ENCODE data around the gene TROAP.
A peak's percentile ranks its signal among the peaks of the same experiment; 100 is the strongest.
"Not testable (repeated sequence)": the region's sequence is repeated elsewhere in the genome, so short reads cannot be mapped to it uniquely, and the experiment has no call there.

Gene TROAP

GRCh38 chr12:49322708-49323523 lies at the start of gene TROAP:
Gene TROAP, plus strand, starts transcription at chr12:49323255. Its CDS starts 354 bp downstream, at chr12:49323609.
- peak; percentile 98 for DNase-seq (ENCODE audit: low spot score)
- TF ChIP-seq, protein P1, sequence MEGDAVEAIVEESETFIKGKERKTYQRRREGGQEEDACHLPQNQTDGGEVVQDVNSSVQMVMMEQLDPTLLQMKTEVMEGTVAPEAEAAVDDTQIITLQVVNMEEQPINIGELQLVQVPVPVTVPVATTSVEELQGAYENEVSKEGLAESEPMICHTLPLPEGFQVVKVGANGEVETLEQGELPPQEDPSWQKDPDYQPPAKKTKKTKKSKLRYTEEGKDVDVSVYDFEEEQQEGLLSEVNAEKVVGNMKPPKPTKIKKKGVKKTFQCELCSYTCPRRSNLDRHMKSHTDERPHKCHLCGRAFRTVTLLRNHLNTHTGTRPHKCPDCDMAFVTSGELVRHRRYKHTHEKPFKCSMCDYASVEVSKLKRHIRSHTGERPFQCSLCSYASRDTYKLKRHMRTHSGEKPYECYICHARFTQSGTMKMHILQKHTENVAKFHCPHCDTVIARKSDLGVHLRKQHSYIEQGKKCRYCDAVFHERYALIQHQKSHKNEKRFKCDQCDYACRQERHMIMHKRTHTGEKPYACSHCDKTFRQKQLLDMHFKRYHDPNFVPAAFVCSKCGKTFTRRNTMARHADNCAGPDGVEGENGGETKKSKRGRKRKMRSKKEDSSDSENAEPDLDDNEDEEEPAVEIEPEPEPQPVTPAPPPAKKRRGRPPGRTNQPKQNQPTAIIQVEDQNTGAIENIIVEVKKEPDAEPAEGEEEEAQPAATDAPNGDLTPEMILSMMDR (IDR thresholded peaks at IDR 0.05; ENCODE audit: extremely low read depth, missing control alignments): no peak

DNA sequence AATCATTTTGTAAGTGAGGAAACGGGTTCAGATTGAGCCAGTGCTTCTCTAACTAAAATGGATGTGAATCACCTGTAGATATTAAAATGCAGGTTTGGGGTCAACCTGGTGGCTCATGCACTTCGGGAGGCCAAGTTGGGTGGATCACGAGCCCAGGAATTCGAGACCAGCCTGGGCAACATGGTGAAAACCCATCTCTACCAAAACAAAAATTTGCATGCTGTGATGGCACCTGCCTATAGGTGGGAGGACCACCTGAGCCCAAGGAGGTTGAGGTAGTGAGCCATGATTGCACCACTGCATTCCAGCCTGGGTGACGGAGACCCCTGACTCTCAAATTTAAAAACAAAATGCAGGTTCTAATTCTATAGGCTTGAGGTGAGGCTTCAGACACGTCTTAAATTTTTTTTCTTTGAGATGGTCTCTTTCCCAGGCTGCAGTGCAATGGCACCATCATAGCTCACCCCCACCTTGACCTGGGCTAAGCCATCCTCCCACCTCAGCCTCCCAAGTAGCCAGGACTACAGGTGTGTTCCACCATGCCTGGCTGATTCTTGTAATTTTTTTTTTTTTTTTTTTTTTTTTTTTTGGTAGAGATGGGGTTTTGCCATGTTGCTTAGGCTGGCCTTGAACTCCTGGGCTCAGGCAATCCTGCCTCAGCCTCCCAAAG lies 49.2 kb upstream of the TROAP start:
- TF ChIP-seq, protein P1 (IDR thresholded peaks at IDR 0.05; ENCODE audit: extremely low read depth, missing control alignments): no peak
- no peak for DNase-seq (ENCODE audit: low spot score)

DNA sequence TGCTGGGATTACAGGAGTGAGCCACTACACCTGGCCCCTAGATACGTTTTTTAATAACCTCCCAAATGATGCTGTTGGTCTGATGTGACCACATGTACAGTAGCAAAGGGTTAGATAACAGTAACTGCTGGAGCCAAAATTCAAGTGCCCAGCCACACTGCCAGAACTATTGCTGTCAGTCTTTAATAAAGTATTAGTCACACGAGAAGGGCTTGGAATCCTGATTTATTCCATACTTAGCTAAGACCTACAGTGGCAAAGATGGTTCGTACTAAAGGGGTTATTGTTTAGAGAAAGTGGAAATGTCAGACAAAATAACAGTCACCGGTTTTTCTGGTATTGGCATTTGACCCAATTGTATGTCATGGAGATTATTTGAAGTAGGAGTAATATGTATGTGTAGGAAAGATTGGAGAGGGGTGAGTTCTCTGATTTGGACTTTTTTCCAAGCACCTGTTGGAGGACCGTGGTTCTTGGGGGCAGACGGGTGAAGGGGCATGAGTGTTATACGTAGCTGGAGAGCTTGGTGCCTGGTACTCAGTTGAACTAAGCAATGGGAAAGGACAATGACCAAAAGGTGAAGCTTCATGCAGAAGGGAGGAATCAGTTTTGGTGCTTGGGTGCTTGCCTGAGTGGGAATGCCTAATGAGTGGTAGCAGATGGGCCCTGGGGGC lies 48.5 kb upstream of the TROAP start:
- TF ChIP-seq, protein P1 (IDR thresholded peaks at IDR 0.05; ENCODE audit: extremely low read depth, missing control alignments): no peak

GRCh38 chr12:49276304-49277290 lies 46.5 kb upstream of the TROAP start:
- TF ChIP-seq, protein P1 (IDR thresholded peaks at IDR 0.05; ENCODE audit: extremely low read depth, missing control alignments): no peak
- DNase-seq (ENCODE audit: low spot score): no peak

More for the DNA sequence above, 48.5 kb upstream of the TROAP start:
- no peak for DNase-seq (ENCODE audit: low spot score)

GRCh38 chr12:49277466-49277865 lies 45.6 kb upstream of the TROAP start:
- DNase-seq (ENCODE audit: low spot score): no peak
- TF ChIP-seq, protein P1 (IDR thresholded peaks at IDR 0.05; ENCODE audit: extremely low read depth, missing control alignments): no peak

GRCh38 chr12:49279706-49280159 lies 43.3 kb upstream of the TROAP start:
- DNase-seq (ENCODE audit: low spot score): no peak
- TF ChIP-seq, protein P1 (IDR thresholded peaks at IDR 0.05; ENCODE audit: extremely low read depth, missing control alignments): no peak

GRCh38 chr12:49280545-49280944 lies 42.5 kb upstream of the TROAP start:
- DNase-seq (ENCODE audit: low spot score): not testable (repeated sequence)
